ENCODE data around the gene POFUT2. TPM values are rescaled to one million over a fixed set of nuclear protein-coding genes. Genes with fewer than 3 reads are reported as not detected.
A peak's percentile ranks its signal among the peaks of the same experiment; 100 is the strongest.

POFUT2 gene
- total RNA-seq, 4 donors from 2014 or later = 29.9 to 79.3 (median 33.3) TPM

DNA sequence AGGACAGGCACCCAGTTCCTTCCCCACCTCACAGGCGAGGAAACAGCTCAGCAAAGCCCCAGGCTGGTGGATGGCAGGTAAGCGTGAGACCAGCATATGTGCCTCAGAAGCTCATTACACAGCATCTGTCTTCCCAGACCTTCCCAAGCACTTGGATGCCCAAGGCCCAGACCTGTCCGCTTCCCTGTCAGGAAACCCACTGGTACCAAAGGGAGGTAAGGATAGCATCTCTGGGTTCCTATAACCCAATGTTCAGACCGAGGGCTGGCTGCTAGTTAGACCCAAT, 3.3 kb downstream of the POFUT2 start:
- peaks cover 7 to 18% (median 14%) of the 10 kb centered on the region in 4 donors for H3K4me1 ChIP-seq
- H3K27ac ChIP-seq = no peak overlapping the region
- TF ChIP-seq, protein P1, sequence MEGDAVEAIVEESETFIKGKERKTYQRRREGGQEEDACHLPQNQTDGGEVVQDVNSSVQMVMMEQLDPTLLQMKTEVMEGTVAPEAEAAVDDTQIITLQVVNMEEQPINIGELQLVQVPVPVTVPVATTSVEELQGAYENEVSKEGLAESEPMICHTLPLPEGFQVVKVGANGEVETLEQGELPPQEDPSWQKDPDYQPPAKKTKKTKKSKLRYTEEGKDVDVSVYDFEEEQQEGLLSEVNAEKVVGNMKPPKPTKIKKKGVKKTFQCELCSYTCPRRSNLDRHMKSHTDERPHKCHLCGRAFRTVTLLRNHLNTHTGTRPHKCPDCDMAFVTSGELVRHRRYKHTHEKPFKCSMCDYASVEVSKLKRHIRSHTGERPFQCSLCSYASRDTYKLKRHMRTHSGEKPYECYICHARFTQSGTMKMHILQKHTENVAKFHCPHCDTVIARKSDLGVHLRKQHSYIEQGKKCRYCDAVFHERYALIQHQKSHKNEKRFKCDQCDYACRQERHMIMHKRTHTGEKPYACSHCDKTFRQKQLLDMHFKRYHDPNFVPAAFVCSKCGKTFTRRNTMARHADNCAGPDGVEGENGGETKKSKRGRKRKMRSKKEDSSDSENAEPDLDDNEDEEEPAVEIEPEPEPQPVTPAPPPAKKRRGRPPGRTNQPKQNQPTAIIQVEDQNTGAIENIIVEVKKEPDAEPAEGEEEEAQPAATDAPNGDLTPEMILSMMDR (IDR thresholded peaks at IDR 0.05) = no peak
- no peak for TF ChIP-seq POLR2AphosphoS5 (IDR thresholded peaks at IDR 0.05)
- no peak for TF ChIP-seq EP300 (IDR thresholded peaks at IDR 0.05; ENCODE audit: low read depth)
- TF ChIP-seq POLR2A (IDR thresholded peaks at IDR 0.05) = no peak
- intact Hi-C loops (cut with DNase I; ENCODE audit: low total_unique reads) = no loop called here
- 94% methylated on average over 4 of the region's 4 CpGs; no CpG with 5 or more reads in 1 of the 2 donors for WGBS, 2 donors (ENCODE audit: low coverage in 1 of 2)
- in situ Hi-C loops (cut with MboI; ENCODE audit: low pct_ligation_motif_present in 1 of 4, low pct_unique_long_range_greater_than_20kb in 1 of 4, low sequenced_read_pairs in 3 of 4) = loop anchor here in 2 of 4 donors (25.0 kb wide), 2 partner anchors 153 to 178 kb away; no protein-coding TSS in a partner anchor
- H3K27me3 ChIP-seq = no peaks in the 10 kb centered on the region
- H3K36me3 ChIP-seq = peaks cover 0 to 55% (median 7%) of the 10 kb centered on the region in 4 donors
- H3K9me3 ChIP-seq = no peaks in the 10 kb centered on the region
- H3K4me3 ChIP-seq = no peak overlapping the region
- DNase-seq = no peak

DNA sequence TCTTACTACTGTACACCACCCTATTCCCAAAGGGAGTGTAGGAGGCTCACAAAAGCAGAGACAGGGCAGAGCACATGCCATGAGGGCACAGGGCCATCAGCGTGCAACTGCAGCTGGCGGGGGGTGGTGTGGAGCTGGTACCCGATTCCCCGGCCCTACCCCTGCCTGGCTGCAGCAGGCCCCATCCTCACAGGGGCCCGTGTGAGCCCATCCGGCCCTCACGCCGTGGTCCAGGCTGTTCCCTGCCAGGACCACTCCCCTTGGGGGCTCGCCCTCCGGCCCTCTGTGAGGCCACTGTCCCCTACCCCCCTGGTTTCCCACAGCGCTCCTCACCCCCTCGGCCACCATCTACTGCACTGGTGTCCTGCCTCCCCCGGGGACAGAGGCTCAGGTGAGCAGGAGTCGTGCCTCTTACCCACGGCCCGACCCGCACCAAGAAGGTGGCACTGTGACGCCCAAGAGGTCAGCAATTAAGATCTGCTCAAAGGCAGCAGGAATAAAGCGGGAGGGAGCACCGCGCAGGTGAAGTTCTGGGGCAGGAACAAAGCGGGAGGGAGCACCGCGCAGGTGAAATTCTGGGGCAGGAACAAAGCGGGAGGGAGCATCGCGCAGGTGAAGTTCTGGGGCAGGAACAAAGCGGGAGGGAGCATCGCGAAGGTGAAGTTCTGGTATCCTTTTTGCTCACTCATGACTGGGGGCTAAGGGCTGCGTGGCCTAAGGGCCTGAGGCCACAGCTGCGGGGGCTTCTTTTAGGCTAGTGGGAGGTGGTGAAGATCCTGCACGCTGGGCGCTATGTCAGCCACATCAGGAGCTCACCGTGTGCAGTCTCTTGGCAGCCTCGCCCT, 3.9 kb downstream of the POFUT2 start:
- Histone ChIP-seq H3K27ac (no peak overlapping the region), H3K4me3 (no peak overlapping the region), H3K36me3 (peaks cover 0 to 56% (median 7%) of the 10 kb centered on the region in 4 donors), H3K4me1 (peaks cover 7 to 15% (median 13%) of the 10 kb centered on the region in 4 donors), H3K27me3 (no peaks in the 10 kb centered on the region), H3K9me3 (no peaks in the 10 kb centered on the region)
- WGBS, 2 donors (ENCODE audit: low coverage in 1 of 2) = 90 to 93% methylated on average over 2 to 36 of the region's 36 CpGs
- TF ChIP-seq POLR2A (IDR thresholded peaks at IDR 0.05) = no peak
- intact Hi-C loops (cut with DNase I; ENCODE audit: low total_unique reads) = loop anchor here (2.0 kb wide), 1 partner anchor 29 kb away; no protein-coding TSS in a partner anchor
- DNase-seq = peak; percentile 5
- in situ Hi-C loops (cut with MboI; ENCODE audit: low pct_ligation_motif_present in 1 of 4, low pct_unique_long_range_greater_than_20kb in 1 of 4, low sequenced_read_pairs in 3 of 4) = loop anchor here in 2 of 4 donors (25.0 kb wide), 2 partner anchors 153 to 178 kb away; no protein-coding TSS in a partner anchor

DNA sequence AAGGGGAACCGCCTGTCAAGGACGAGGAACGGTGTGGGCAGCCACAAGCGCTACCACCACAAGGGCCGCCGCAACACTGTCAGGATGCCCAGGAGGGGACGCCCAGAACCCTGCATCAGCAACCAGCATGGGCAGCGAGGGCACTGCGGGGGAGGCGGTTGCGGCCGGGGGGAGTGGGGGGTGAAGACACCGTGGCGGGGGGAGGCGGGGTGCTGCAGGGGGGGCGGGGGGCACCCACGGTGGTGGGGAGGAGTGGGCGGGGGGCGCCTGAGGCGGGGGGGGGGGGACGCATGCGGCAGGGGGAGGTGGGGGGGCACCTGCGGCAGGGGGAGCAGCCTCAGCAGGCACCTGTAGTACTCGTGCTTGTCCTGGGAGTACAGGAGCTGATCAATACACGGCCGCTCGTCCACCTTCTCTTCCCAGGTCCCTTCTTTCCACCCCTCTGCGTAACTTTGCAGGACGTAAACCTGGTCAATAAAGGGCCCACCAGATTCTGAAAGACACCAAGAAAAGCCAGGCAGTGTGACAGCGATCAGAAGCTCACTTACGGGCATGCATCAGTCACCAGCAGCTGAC, 4.6 kb downstream of the POFUT2 start:
- DNase-seq = no peak
- H3K36me3 ChIP-seq = peaks cover 0 to 56% (median 10%) of the 10 kb centered on the region in 4 donors

DNA sequence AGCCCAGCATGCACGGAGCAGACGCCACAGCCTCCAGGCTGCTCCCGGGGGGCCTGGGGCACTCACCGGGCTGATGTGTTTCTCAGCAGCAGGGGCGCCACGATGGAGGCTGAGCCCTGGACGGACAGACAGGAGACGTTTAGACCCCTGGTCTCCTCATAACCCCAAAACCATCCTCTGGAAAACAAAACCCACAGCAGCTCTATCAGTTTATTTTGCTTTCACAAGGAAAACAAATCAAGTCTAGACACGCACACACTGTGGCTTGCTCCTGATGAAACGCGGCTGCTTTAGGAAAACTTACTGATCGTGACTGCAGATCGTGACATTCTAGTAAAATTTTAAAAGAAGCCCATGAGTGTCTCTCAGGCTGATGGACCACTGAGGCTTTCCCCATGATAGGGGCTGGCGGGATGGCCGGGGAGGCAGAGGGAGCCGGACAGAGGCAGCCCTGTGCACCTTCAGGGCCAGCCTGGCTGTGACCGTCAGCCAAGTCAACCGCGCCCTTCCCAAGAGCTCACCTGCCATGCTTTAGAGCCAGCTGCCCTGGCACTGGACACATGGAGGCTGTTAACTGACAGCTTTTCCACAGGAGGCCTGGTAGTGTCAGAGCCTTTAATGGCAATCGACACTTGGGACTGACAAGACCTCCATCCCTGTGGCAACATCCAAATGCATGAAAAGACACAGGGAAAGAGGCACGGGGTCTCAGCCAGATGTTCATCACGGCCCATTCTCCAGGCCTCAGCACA, 5.2 kb downstream of the POFUT2 start:
- Histone ChIP-seq H3K36me3 (peaks cover 0 to 60% (median 14%) of the 10 kb centered on the region in 4 donors), H3K4me3 (no peak overlapping the region), H3K27ac (no peak overlapping the region), H3K9me3 (no peaks in the 10 kb centered on the region), H3K4me1 (peaks cover 5 to 9% (median 7%) of the 10 kb centered on the region in 4 donors), H3K27me3 (no peaks in the 10 kb centered on the region)
- peak; percentile 5 for DNase-seq
- intact Hi-C loops (cut with DNase I; ENCODE audit: low total_unique reads) (loop anchor here (2.0 kb wide), 1 partner anchor 28 kb away; no protein-coding TSS in a partner anchor), in situ Hi-C loops (cut with MboI; ENCODE audit: low pct_ligation_motif_present in 1 of 4, low pct_unique_long_range_greater_than_20kb in 1 of 4, low sequenced_read_pairs in 3 of 4) (loop anchor here in 2 of 4 donors (25.0 kb wide), 2 partner anchors 155 to 180 kb away; no protein-coding TSS in a partner anchor)
- 75 to 98% methylated on average over 8 to 21 of the region's 22 CpGs for WGBS, 2 donors (ENCODE audit: low coverage in 1 of 2)
- TF ChIP-seq POLR2AphosphoS5 (IDR thresholded peaks at IDR 0.05) = no peak
- TF ChIP-seq POLR2A (IDR thresholded peaks at IDR 0.05) = no peak
- TF ChIP-seq, protein P1 (IDR thresholded peaks at IDR 0.05) = no peak
- TF ChIP-seq EP300 (IDR thresholded peaks at IDR 0.05; ENCODE audit: low read depth) = no peak

More for the DNA sequence above, 4.6 kb downstream of the POFUT2 start:
- TF ChIP-seq POLR2AphosphoS5 (IDR thresholded peaks at IDR 0.05) (no peak), POLR2A (IDR thresholded peaks at IDR 0.05) (no peak), EP300 (IDR thresholded peaks at IDR 0.05; ENCODE audit: low read depth) (no peak)
- TF ChIP-seq, protein P1 (IDR thresholded peaks at IDR 0.05) = no peak
- in situ Hi-C loops (cut with MboI; ENCODE audit: low pct_ligation_motif_present in 1 of 4, low pct_unique_long_range_greater_than_20kb in 1 of 4, low sequenced_read_pairs in 3 of 4) = loop anchor here in 2 of 4 donors (25.0 kb wide), 2 partner anchors 154 to 179 kb away; no protein-coding TSS in a partner anchor
- H3K4me1 ChIP-seq = peaks cover 5 to 9% (median 7%) of the 10 kb centered on the region in 4 donors
- intact Hi-C loops (cut with DNase I; ENCODE audit: low total_unique reads) = loop anchor here (2.0 kb wide), 1 partner anchor 28 kb away; no protein-coding TSS in a partner anchor
- 91% methylated on average over 25 of the region's 31 CpGs; no CpG with 5 or more reads in 1 of the 2 donors for WGBS, 2 donors (ENCODE audit: low coverage in 1 of 2)
- H3K27ac ChIP-seq = no peak overlapping the region
- no peaks in the 10 kb centered on the region for H3K9me3 ChIP-seq
- no peak overlapping the region for H3K4me3 ChIP-seq
- no peaks in the 10 kb centered on the region for H3K27me3 ChIP-seq
